A549 (cell line): Measurements from ENCODE around the gene KCNA4. TPM values are rescaled to one million over a fixed set of nuclear protein-coding genes. Genes with fewer than 3 reads are reported as not detected.

Experiments used
- ATAC-seq, 2 experiments: fragments of 200-7000 bp in 1 of 2; fragments of >200 bp in 1 of 2; cut with Nextera tagmentation in 1 of 2; cut with Tn5 transposase in 1 of 2; 3 replicates each; pipeline versions ENCODE4 v1.8.0 to v1.9.1; 2018 to 2020; ENCODE audit warnings: mild to moderate bottlenecking in 1 of 2, moderate library complexity in 1 of 2
- CTCF ChIA-PET: fragments of 300-600 bp; sonication (Branson Sonifier 250); formaldehyde crosslinking; extraction: SDS; loops from one replicate; lab custom pipeline; 2021; ENCODE audit warnings: antibody characterized with exemption, inconsistent platforms; lab: Yijun Ruan, JAX
- POLR2A ChIA-PET: fragments of 350-600 bp; formaldehyde crosslinking; extraction: SDS; loops from one replicate; lab custom pipeline; 2021; ENCODE audit warnings: antibody characterized with exemption, inconsistent platforms; lab: Yijun Ruan, JAX
- DNase-seq, 2 experiments: peaks; one replicate each; pipeline versions ENCODE4 v3.0.0 to v3.0.0-alpha.2; 2011 to 2016; ENCODE audit warnings: low read depth in 1 of 2, low spot score in 1 of 2
- FAIRE-seq: peaks from 2 replicates; lab custom pipeline; 2011; peaks lifted over from hg19 to GRCh38; lab: Jason Lieb, UNC
- H3K27ac ChIP-seq, 2 experiments: fragments of >200 bp; sonication (Bioruptor Twin); formaldehyde crosslinking; 3 replicates each; pipeline ENCODE4 v1.5.1; 2016 to 2017
- H3K4me1 ChIP-seq: fragments of >200 bp; sonication (Bioruptor Twin); formaldehyde crosslinking; 3 replicates; pipeline ENCODE4 v1.6.1; 2016
- H3K4me2 ChIP-seq: fragments of >200 bp; sonication (Bioruptor Twin); formaldehyde crosslinking; 3 replicates; pipeline ENCODE4 v1.6.1; 2016
- H3K4me3 ChIP-seq: fragments of >200 bp; sonication (Bioruptor Twin); formaldehyde crosslinking; 3 replicates; pipeline ENCODE4 v1.5.1; 2016
- H3K9me3 ChIP-seq: fragments of >200 bp; sonication (Bioruptor Twin); formaldehyde crosslinking; 3 replicates; pipeline ENCODE4 v1.6.1; 2016
- BHLHE40 ChIP-seq: IDR thresholded peaks from 2 replicates; pipeline ENCODE4 v1.6.1; 2012; ENCODE audit warnings: low read depth, low read length, inconsistent platforms
- EHF ChIP-seq: fragments of 250-450 bp; sonication (Bioruptor Pico); IDR thresholded peaks from 2 replicates; pipeline ENCODE4 v1.5.0; 2020; ENCODE audit warnings: mild to moderate bottlenecking
- ELK1 ChIP-seq: fragments of 150-350 bp; IDR thresholded peaks from 2 replicates; pipeline ENCODE4 v1.6.1; 2014; ENCODE audit warnings: low read depth, mild to moderate bottlenecking, low read length
- EP300 ChIP-seq, 2 experiments: fragments of >200 bp; sonication (Bioruptor Twin); formaldehyde crosslinking; IDR thresholded peaks; 2 replicates in 1 of 2; 3 replicates in 1 of 2; pipeline ENCODE4 v1.6.1; 2016 to 2017
- ESRRA ChIP-seq: fragments of 150-350 bp; IDR thresholded peaks from 2 replicates; pipeline ENCODE4 v1.6.1; 2014; ENCODE audit warnings: mild to moderate bottlenecking, low read length, borderline replicate concordance
- GATA3 ChIP-seq: IDR thresholded peaks from 2 replicates; pipeline ENCODE4 v1.6.1; 2012; ENCODE audit warnings: borderline replicate concordance
- HEYL ChIP-seq: fragments of 250-450 bp; sonication (Bioruptor Pico); IDR thresholded peaks from 2 replicates; pipeline ENCODE4 v1.8.0; 2021; ENCODE audit warnings: mild to moderate bottlenecking, moderate library complexity
- MAZ ChIP-seq: fragments of 150-350 bp; IDR thresholded peaks from 2 replicates; pipeline ENCODE4 v1.6.1; 2014; ENCODE audit warnings: antibody characterized with exemption, low read depth, low read length, borderline replicate concordance
- MYC ChIP-seq: IDR thresholded peaks from 2 replicates; pipeline ENCODE4 v1.6.1; 2012; ENCODE audit warnings: mild to moderate bottlenecking, inconsistent platforms, low read length, improper control_type of control experiment, borderline replicate concordance
- PBX3 ChIP-seq: IDR thresholded peaks from 2 replicates; pipeline ENCODE4 v1.6.1; 2012
- SREBF2 ChIP-seq: fragments of 450-650 bp; IDR thresholded peaks from 2 replicates; pipeline ENCODE4 v1.6.1; 2014; ENCODE audit warnings: mild to moderate bottlenecking, moderate library complexity
- TFCP2L1 ChIP-seq: fragments of 250-450 bp; sonication (Bioruptor Pico); IDR thresholded peaks from 2 replicates; pipeline ENCODE4 v1.5.0; 2021; ENCODE audit warnings: mild to moderate bottlenecking
- ZFP36 ChIP-seq: fragments of 450-650 bp; IDR thresholded peaks from 2 replicates; pipeline ENCODE4 v1.6.1; 2014; ENCODE audit warnings: borderline replicate concordance; ENCODE audit not compliant: partially characterized antibody
- ZNF302 ChIP-seq: fragments of 250-450 bp; sonication (Bioruptor Pico); IDR thresholded peaks from 2 replicates; pipeline ENCODE4 v1.9.0; 2021; ENCODE audit warnings: inconsistent platforms, mild to moderate bottlenecking, moderate library complexity
- ZSCAN20 ChIP-seq: fragments of 250-450 bp; sonication (Bioruptor Pico); IDR thresholded peaks from 2 replicates; pipeline ENCODE4 v1.8.0; 2022; ENCODE audit warnings: mild to moderate bottlenecking, moderate library complexity
- WGBS: methylation state at CpG from one replicate; pipeline ENCODE4 v1.1.6; 2017; ENCODE audit errors: missing lambda C conversion rate; 5-methylcytosine and 5-hydroxymethylcytosine counted together
- polyA plus RNA-seq, 4 experiments: library from polyadenylated mRNA; depleted of rRNA in 3 of 4; stranded (reverse); fragments of >200 nt; fragmentation: RNase III in 1 of 4; extraction: RNeasy Plus Mini Kit Qiagen cat#74134 plus additional on column Dnase treatment in 1 of 4; gene quantifications; 2 replicates in 3 of 4; 3 replicates in 1 of 4; pipeline ENCODE4 v1.2.3, GENCODE V29; 2011 to 2017
- TF ChIP-seq, protein P1 (sequence below): fragments of >200 bp; sonication (Bioruptor Twin); formaldehyde crosslinking; IDR thresholded peaks from 3 replicates; pipeline ENCODE4 v1.6.1; 2016
- TF ChIP-seq, protein P2 (sequence below): fragments of 200-600 bp; sonication (generic); IDR thresholded peaks from 2 replicates; pipeline ENCODE4 v1.6.1; 2016; ENCODE audit warnings: antibody characterized with exemption, mild to moderate bottlenecking, moderate library complexity
- TF ChIP-seq, protein P3 (sequence below): fragments of >200 bp; sonication (Bioruptor Twin); formaldehyde crosslinking; IDR thresholded peaks from 3 replicates; pipeline ENCODE4 v1.5.1; 2016

The KCNA4 gene
- polyA plus RNA-seq, 2 of the 4 experiments (the other 2 are of a cell fraction): not detected

- no peak for TF ChIP-seq EP300 (IDR thresholded peaks at IDR 0.05)
These were observed 42.5 kb upstream of the KCNA4 start (continued) for GRCh38 chr11:30059172-30059815.

GRCh38 chr11:30049214-30049613, 32.4 kb upstream of the KCNA4 start:
- no peak for ATAC-seq
- CTCF ChIA-PET: no interaction called here
- no peak overlapping the region for H3K27ac ChIP-seq
- POLR2A ChIA-PET: no interaction called here
- TF ChIP-seq ELK1 (no peak), ZNF302 (no peak), BHLHE40 (no peak)
- TF ChIP-seq, all 56 proteins: peak for 0
- 3% methylated on average over 2 of the region's 2 CpGs for WGBS
- H3K4me2 ChIP-seq: no peak overlapping the region
- no peak for DNase-seq
- H3K4me1 ChIP-seq: no peaks in the 10 kb centered on the region
- no peak for FAIRE-seq
- no peaks in the 10 kb centered on the region for H3K9me3 ChIP-seq
- H3K4me3 ChIP-seq: no peak overlapping the region

- Histone ChIP-seq H3K4me3 (no peak overlapping the region), H3K4me1 (no peaks in the 10 kb centered on the region), H3K9me3 (no peaks in the 10 kb centered on the region), H3K27ac (no peak overlapping the region), H3K4me2 (no peak overlapping the region)
- ATAC-seq: peak in 1 of 2 experiments; percentile 79; a peak in 3 of 6 replicates
- 47% methylated on average over 4 of the region's 6 CpGs for WGBS
- TF ChIP-seq HEYL (CRISPR knock-in tag) (no peak), ESRRA (no peak), ZFP36 (no peak), TFCP2L1 (CRISPR knock-in tag) (no peak), GATA3 (no peak), ZNF302 (no peak), MYC (no peak), MAZ (no peak), ZSCAN20 (CRISPR knock-in tag) (no peak), PBX3 (no peak), EHF (CRISPR knock-in tag) (no peak), SREBF2 (no peak)
- TF ChIP-seq, protein P1, sequence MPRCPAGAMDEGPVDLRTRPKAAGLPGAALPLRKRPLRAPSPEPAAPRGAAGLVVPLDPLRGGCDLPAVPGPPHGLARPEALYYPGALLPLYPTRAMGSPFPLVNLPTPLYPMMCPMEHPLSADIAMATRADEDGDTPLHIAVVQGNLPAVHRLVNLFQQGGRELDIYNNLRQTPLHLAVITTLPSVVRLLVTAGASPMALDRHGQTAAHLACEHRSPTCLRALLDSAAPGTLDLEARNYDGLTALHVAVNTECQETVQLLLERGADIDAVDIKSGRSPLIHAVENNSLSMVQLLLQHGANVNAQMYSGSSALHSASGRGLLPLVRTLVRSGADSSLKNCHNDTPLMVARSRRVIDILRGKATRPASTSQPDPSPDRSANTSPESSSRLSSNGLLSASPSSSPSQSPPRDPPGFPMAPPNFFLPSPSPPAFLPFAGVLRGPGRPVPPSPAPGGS: no peak
- TF ChIP-seq, protein P2, sequence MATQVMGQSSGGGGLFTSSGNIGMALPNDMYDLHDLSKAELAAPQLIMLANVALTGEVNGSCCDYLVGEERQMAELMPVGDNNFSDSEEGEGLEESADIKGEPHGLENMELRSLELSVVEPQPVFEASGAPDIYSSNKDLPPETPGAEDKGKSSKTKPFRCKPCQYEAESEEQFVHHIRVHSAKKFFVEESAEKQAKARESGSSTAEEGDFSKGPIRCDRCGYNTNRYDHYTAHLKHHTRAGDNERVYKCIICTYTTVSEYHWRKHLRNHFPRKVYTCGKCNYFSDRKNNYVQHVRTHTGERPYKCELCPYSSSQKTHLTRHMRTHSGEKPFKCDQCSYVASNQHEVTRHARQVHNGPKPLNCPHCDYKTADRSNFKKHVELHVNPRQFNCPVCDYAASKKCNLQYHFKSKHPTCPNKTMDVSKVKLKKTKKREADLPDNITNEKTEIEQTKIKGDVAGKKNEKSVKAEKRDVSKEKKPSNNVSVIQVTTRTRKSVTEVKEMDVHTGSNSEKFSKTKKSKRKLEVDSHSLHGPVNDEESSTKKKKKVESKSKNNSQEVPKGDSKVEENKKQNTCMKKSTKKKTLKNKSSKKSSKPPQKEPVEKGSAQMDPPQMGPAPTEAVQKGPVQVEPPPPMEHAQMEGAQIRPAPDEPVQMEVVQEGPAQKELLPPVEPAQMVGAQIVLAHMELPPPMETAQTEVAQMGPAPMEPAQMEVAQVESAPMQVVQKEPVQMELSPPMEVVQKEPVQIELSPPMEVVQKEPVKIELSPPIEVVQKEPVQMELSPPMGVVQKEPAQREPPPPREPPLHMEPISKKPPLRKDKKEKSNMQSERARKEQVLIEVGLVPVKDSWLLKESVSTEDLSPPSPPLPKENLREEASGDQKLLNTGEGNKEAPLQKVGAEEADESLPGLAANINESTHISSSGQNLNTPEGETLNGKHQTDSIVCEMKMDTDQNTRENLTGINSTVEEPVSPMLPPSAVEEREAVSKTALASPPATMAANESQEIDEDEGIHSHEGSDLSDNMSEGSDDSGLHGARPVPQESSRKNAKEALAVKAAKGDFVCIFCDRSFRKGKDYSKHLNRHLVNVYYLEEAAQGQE: no peak
- TF ChIP-seq, protein P3, sequence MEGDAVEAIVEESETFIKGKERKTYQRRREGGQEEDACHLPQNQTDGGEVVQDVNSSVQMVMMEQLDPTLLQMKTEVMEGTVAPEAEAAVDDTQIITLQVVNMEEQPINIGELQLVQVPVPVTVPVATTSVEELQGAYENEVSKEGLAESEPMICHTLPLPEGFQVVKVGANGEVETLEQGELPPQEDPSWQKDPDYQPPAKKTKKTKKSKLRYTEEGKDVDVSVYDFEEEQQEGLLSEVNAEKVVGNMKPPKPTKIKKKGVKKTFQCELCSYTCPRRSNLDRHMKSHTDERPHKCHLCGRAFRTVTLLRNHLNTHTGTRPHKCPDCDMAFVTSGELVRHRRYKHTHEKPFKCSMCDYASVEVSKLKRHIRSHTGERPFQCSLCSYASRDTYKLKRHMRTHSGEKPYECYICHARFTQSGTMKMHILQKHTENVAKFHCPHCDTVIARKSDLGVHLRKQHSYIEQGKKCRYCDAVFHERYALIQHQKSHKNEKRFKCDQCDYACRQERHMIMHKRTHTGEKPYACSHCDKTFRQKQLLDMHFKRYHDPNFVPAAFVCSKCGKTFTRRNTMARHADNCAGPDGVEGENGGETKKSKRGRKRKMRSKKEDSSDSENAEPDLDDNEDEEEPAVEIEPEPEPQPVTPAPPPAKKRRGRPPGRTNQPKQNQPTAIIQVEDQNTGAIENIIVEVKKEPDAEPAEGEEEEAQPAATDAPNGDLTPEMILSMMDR: no peak
- FAIRE-seq: no peak
- CTCF ChIA-PET: no interaction called here
- POLR2A ChIA-PET: no interaction called here
- DNase-seq: peak in 1 of 2 experiments; percentile 13
These were observed 29.7 kb upstream of the KCNA4 start for GRCh38 chr11:30046578-30046945.
